HG03139 (cell line): Measurements from ENCODE around the gene ABL2.
"Not testable (repeated sequence)": the region's sequence is repeated elsewhere in the genome, so short reads cannot be mapped to it uniquely, and the experiment has no call there.

Experiments used
- ATAC-seq: cut with Tn5 transposase; IDR thresholded peaks from one replicate; pipeline ENCODE4 v1.9.1; 2021; ENCODE audit not compliant: unreplicated experiment

ABL2 gene

GRCh38 chr1:179175011-179175841 is 54.3 kb downstream of the ABL2 start:
- no peak for ATAC-seq

- not testable (repeated sequence) for ATAC-seq
Observed at GRCh38 chr1:179170468-179170770, 59.1 kb downstream of the ABL2 start.

- no peak for ATAC-seq
Observed at GRCh38 chr1:179169616-179170467, 59.6 kb downstream of the ABL2 start.

GRCh38 chr1:179168536-179168935 is 60.9 kb downstream of the ABL2 start:
- ATAC-seq = no peak

GRCh38 chr1:179167955-179168354 is 61.5 kb downstream of the ABL2 start:
- no peak for ATAC-seq

- no peak for ATAC-seq
Observed at GRCh38 chr1:179167418-179167777, 62.1 kb downstream of the ABL2 start.

GRCh38 chr1:179166663-179167417 is 62.6 kb downstream of the ABL2 start:
- no peak for ATAC-seq

GRCh38 chr1:179164494-179164893 is 65.0 kb downstream of the ABL2 start:
- ATAC-seq = no peak

- ATAC-seq = no peak
Observed at GRCh38 chr1:179156708-179157107, 72.8 kb downstream of the ABL2 start.

- ATAC-seq = no peak
Observed at GRCh38 chr1:179156026-179156425, 73.5 kb downstream of the ABL2 start.

- ATAC-seq = no peak
Observed at GRCh38 chr1:179155615-179156014, 73.9 kb downstream of the ABL2 start.

- no peak for ATAC-seq
Observed at GRCh38 chr1:179154437-179154836, 75.0 kb downstream of the ABL2 start.

- ATAC-seq = no peak
Observed at GRCh38 chr1:179153217-179153616, 76.3 kb downstream of the ABL2 start.

- no peak for ATAC-seq
Observed at GRCh38 chr1:179151908-179152682, 77.4 kb downstream of the ABL2 start.

- no peak for ATAC-seq
Observed at GRCh38 chr1:179146911-179147310, 82.6 kb downstream of the ABL2 start.

- no peak for ATAC-seq
Observed at GRCh38 chr1:179146476-179146875, 83.0 kb downstream of the ABL2 start.

- no peak for ATAC-seq
Observed at GRCh38 chr1:179145521-179145920, 84.0 kb downstream of the ABL2 start.

- ATAC-seq = no peak
Observed at GRCh38 chr1:179144626-179145025, 84.9 kb downstream of the ABL2 start.

- ATAC-seq = no peak
Observed at GRCh38 chr1:179143322-179143721, 86.2 kb downstream of the ABL2 start.

GRCh38 chr1:179142889-179143299 is 86.6 kb downstream of the ABL2 start:
- ATAC-seq = no peak
